ENCODE data around the gene C16orf96.

Gene C16orf96

DNA sequence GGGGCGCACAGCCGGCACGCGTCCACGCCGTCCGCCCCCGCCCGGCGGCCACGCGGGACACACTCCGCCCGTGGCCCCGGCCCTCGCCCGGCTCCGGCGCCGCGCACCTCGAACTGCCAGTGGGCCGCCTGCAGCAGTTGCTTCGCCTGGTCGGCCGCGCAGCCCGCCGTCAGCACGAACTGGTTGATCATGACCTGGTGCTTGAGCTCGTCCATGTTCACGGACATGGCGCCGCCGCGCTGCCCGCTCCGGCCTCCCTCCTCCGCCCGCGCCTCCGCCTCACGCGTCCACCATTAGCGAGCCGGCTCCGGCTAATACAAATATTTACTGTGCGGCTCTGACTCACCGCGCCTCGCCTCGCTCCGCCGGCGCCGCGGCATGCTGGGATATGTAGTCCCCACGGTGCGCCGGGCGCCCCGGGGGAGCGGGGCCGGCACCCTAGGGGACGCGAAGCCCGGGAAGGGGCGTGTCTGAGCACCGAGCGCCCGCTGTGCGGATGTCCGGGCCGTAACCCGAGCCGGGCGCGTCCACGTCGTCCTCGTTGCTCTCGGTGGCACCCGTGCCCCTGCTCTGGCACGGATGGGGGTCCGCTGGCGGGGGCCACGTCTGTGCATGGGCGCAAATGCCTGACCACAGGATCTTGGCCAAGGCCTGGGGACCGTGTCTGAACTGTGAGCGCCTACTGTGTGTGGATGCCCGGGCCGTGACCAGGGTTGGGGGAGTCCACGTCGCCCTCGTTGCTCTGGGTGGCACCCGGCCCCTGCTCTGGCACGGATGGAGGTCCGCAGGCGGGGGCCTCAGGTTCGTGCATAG lies 58.6 kb downstream of the C16orf96 start, which contains the start of gene UBALD1:
Gene UBALD1, minus strand, starts transcription at position 318 of the 813 bp plus-strand sequence. Its CDS starts 91 bp downstream, at position 227.
- 0 out of 2 replicates have a peak, but pooled peaks cover 4% of the 10 kb centered on the region for H3F3A ChIP-seq (ENCODE audit: insufficient read depth)
- H3K9me2 ChIP-seq (replicated peaks; ENCODE audit: insufficient read depth, low read length) = no peaks in the 10 kb centered on the region
- H3K9me3 ChIP-seq (ENCODE audit: insufficient read depth, low read length) = no peaks in the 10 kb centered on the region
- H3K27me3 ChIP-seq (ENCODE audit: low read length) = no peaks in the 10 kb centered on the region
- H2AFZ ChIP-seq (ENCODE audit: low read depth, low read length, severe bottlenecking) = peak within 1 kb of the TSS; percentile 80
- peak within 1 kb of the TSS; percentile 66 for H3K4me2 ChIP-seq (ENCODE audit: low read depth, low read length, poor library complexity, severe bottlenecking)
- H3K4me3 ChIP-seq (ENCODE audit: insufficient read depth, low read length, poor library complexity, severe bottlenecking) = peak within 1 kb of the TSS; percentile 94
- peaks cover 11% of the 10 kb centered on the region; the same call in 1 of the 2 replicates for H3K79me2 ChIP-seq (ENCODE audit: insufficient read depth, low read length)
- peak within 1 kb of the TSS; percentile 71 for H3K27ac ChIP-seq (ENCODE audit: low read depth, low read length)
- no peaks in the 10 kb centered on the region for H3K36me3 ChIP-seq (ENCODE audit: low read length)
- peak within 1 kb of the TSS; percentile 72 for H3K9ac ChIP-seq (ENCODE audit: low read length)
- H4K20me1 ChIP-seq (ENCODE audit: low read depth, low read length) = no peaks in the 10 kb centered on the region
- no peak for TF ChIP-seq EZH2phosphoT487 (conservative IDR thresholded peaks at IDR 0.05; ENCODE audit: low read length)
- TF ChIP-seq, protein P1, sequence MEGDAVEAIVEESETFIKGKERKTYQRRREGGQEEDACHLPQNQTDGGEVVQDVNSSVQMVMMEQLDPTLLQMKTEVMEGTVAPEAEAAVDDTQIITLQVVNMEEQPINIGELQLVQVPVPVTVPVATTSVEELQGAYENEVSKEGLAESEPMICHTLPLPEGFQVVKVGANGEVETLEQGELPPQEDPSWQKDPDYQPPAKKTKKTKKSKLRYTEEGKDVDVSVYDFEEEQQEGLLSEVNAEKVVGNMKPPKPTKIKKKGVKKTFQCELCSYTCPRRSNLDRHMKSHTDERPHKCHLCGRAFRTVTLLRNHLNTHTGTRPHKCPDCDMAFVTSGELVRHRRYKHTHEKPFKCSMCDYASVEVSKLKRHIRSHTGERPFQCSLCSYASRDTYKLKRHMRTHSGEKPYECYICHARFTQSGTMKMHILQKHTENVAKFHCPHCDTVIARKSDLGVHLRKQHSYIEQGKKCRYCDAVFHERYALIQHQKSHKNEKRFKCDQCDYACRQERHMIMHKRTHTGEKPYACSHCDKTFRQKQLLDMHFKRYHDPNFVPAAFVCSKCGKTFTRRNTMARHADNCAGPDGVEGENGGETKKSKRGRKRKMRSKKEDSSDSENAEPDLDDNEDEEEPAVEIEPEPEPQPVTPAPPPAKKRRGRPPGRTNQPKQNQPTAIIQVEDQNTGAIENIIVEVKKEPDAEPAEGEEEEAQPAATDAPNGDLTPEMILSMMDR (IDR thresholded peaks at IDR 0.05; ENCODE audit: insufficient read depth, low read length, poor library complexity, severe bottlenecking) = no peak

DNA sequence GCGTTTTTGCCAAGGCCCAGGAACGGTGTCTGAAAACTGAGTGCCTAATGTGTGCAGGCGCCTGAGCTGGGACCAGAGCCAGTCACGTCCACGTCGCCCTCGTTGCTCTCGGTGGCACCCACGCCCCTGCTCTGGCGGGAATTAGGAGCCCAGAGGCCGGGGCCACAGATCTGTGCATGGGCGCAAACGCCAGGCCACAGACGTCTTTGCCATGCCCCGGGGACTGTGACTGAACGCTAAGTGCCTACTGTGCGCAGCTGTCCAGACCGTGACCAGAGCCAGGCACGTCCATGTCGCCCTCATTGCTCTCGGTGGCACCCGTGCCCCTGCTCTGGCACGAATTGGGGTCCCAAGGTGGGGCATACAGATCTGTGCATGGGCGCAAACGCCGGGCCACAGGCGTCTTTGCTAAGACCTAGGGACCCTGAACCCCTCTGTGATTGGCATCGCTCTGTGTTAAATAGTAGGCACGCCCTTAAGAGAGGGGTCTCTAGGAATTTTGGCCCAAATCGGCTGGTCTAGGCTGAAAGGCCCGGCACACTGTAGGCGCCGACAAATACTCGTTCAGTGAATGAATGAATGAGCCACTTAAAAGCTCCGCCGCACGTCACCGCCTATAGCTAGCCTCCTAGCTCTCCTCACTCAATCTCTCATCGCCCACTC lies 59.4 kb downstream of the C16orf96 start:
- peak overlapping the region; percentile 80 for H2AFZ ChIP-seq (ENCODE audit: low read depth, low read length, severe bottlenecking)
- H3K27me3 ChIP-seq (ENCODE audit: low read length) = no peaks in the 10 kb centered on the region
- no peaks in the 10 kb centered on the region for H4K20me1 ChIP-seq (ENCODE audit: low read depth, low read length)
- peak overlapping the region; percentile 71 for H3K27ac ChIP-seq (ENCODE audit: low read depth, low read length)
- TF ChIP-seq EZH2phosphoT487 (conservative IDR thresholded peaks at IDR 0.05; ENCODE audit: low read length) = no peak
- TF ChIP-seq, protein P1 (IDR thresholded peaks at IDR 0.05; ENCODE audit: insufficient read depth, low read length, poor library complexity, severe bottlenecking) = no peak
- H3K36me3 ChIP-seq (ENCODE audit: low read length) = no peaks in the 10 kb centered on the region
- no peaks in the 10 kb centered on the region for H3K9me3 ChIP-seq (ENCODE audit: insufficient read depth, low read length)
- H3K4me2 ChIP-seq (ENCODE audit: low read depth, low read length, poor library complexity, severe bottlenecking) = peak overlapping the region; percentile 66
- peak overlapping the region; percentile 94 for H3K4me3 ChIP-seq (ENCODE audit: insufficient read depth, low read length, poor library complexity, severe bottlenecking)
- H3K79me2 ChIP-seq (ENCODE audit: insufficient read depth, low read length) = peaks cover 11% of the 10 kb centered on the region; the same call in 1 of the 2 replicates
- H3K9me2 ChIP-seq (replicated peaks; ENCODE audit: insufficient read depth, low read length) = no peaks in the 10 kb centered on the region
- 0 out of 2 replicates have a peak, but pooled peaks cover 4% of the 10 kb centered on the region for H3F3A ChIP-seq (ENCODE audit: insufficient read depth)
- H3K9ac ChIP-seq (ENCODE audit: low read length) = peak overlapping the region; percentile 72

GRCh38 chr16:4616047-4616811 lies 60.1 kb downstream of the C16orf96 start:
- H3K9ac ChIP-seq (ENCODE audit: low read length) = peak overlapping the region; percentile 72
- H2AFZ ChIP-seq (ENCODE audit: low read depth, low read length, severe bottlenecking) = peak overlapping the region; percentile 84
- no peaks in the 10 kb centered on the region for H3K36me3 ChIP-seq (ENCODE audit: low read length)
- 0 out of 2 replicates have a peak, but pooled peaks cover 4% of the 10 kb centered on the region for H3F3A ChIP-seq (ENCODE audit: insufficient read depth)
- no peaks in the 10 kb centered on the region for H3K9me2 ChIP-seq (replicated peaks; ENCODE audit: insufficient read depth, low read length)
- TF ChIP-seq, protein P1 (IDR thresholded peaks at IDR 0.05; ENCODE audit: insufficient read depth, low read length, poor library complexity, severe bottlenecking) = peak; percentile 57
- no peak for TF ChIP-seq EZH2phosphoT487 (conservative IDR thresholded peaks at IDR 0.05; ENCODE audit: low read length)
- H4K20me1 ChIP-seq (ENCODE audit: low read depth, low read length) = no peaks in the 10 kb centered on the region
- no peaks in the 10 kb centered on the region for H3K9me3 ChIP-seq (ENCODE audit: insufficient read depth, low read length)
- H3K4me2 ChIP-seq (ENCODE audit: low read depth, low read length, poor library complexity, severe bottlenecking) = peak overlapping the region; percentile 85
- H3K27me3 ChIP-seq (ENCODE audit: low read length) = no peaks in the 10 kb centered on the region
- peak overlapping the region; percentile 84 for H3K27ac ChIP-seq (ENCODE audit: low read depth, low read length)
- peak overlapping the region; percentile 94 for H3K4me3 ChIP-seq (ENCODE audit: insufficient read depth, low read length, poor library complexity, severe bottlenecking)
- peaks cover 11% of the 10 kb centered on the region; the same call in 1 of the 2 replicates for H3K79me2 ChIP-seq (ENCODE audit: insufficient read depth, low read length)

Measured in SU-DHL-6 (cell line).